ENCODE data around the gene PDCD1LG2.
A peak's percentile ranks its signal among the peaks of the same experiment; 100 is the strongest.

Gene PDCD1LG2

DNA sequence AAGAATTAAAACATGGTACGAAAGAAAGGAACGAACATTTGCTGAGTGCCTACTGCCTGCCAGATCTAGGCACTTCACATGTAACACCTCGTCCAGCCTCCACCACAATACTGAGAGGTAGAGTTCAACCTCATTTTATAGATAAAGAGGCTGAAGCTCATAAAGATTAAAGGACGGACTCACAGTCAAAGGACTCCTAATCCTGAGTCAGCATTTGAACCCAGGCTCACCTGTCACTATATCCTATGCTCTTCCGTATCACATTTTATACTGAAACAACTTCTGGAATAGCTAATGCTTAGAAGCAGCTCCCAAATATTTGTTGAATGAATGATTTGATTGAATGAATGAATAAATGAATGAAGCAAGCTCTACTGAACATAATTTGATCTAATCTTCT lies 22.5 kb downstream of the PDCD1LG2 start:
- DNase-seq, result no peak

DNA sequence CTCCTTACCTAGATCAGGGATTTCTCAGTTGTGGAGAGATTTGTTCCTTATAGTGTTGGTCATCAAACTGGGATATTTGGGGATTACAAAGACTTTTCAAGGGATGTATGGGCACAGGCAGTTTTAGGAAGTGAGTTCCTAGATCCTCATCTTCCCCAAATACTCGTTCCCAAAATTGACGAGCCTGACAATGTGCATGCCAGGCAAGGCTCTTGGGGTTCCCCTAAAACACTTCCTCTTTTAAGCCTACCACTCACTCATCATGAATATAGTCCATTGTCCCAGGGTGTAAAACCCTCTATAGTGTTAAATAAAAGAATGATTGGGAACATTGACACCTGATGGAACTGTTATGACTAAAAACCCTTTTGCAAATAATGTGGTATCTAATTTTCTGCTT lies 26.4 kb downstream of the PDCD1LG2 start:
- no peak for DNase-seq

DNA sequence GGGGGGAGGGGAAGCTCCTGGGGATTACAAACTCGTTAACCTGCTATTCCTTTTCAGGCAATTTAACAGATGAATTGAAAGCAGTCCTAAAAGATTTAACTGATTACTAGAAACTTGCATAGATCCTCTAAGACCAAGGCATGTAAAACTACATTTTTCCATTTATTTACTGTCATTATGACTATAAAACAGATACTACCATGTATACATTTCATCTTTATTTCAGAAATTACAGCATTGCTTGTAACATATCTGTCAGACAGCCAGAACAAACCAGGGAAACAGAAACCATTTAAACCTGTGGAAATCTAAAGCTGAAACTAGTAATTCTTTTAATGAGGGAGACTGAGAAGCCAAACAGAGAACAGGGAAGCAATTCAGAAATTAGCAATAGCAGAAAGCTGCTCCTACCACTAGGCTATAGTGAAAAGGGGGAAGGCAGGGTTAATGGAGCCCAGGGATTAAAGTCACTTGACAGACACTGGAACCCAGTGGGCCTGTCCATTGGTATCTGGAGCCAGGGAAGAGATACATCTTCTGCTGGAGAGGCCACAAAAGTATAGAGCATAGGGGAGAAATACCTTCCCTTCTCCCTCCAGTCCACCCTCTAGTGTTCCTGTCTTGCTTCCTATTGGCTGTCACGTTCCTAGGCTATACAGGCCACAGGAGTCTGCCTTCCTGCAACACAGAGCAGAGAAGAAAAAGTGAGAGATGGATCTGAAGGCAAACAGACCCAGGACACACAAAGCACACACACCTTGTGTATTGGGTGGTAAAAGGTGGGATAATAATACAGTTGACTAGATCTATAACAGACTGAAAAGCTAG lies 33.8 kb downstream of the PDCD1LG2 start:
- DNase-seq, result no peak

DNA sequence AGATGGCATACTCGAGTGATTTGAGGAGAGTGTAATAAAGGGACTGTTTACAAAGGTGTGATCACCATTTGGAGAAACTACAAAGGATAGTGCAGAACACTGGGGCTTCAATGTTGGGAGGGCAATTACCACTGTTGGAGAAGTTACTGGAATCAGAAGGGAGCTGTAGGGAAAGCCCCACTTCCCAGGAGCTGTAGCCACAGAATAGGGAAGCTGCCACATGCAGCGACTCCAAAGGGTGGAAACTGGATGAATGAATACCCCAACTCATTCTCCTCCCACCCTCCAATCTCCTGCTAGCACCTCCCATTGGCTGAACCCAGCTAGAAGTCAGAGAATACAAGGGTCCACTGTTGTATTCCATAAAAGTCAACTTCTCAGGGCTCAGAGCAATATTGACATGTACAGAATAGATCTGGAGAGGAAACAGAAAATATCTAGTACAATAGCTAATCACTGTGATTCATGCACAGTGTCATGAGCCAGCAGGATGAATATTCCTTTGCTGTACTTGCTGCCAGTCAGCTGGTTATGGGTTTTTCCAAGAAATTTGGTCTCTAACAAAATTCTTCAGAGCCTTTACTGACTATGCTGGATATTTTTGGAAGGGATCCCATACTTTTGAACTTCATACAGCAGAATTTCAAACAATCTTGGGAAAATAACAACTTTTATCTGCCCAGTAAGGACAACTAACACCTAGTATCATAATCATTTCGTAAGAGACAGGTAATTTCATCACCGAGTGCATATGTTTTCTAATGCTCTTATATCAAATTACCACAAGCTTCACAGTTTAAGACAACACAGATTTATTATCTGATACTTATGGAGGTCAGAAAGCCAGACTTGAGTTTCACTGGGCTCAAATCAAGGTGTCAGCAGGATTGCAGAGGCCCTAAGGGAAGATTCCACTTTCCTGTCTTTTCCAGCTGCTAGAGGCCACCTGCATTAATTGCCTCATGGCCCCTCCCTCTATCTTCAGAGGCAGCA lies 39.6 kb downstream of the PDCD1LG2 start:
- DNase-seq, result no peak

DNA sequence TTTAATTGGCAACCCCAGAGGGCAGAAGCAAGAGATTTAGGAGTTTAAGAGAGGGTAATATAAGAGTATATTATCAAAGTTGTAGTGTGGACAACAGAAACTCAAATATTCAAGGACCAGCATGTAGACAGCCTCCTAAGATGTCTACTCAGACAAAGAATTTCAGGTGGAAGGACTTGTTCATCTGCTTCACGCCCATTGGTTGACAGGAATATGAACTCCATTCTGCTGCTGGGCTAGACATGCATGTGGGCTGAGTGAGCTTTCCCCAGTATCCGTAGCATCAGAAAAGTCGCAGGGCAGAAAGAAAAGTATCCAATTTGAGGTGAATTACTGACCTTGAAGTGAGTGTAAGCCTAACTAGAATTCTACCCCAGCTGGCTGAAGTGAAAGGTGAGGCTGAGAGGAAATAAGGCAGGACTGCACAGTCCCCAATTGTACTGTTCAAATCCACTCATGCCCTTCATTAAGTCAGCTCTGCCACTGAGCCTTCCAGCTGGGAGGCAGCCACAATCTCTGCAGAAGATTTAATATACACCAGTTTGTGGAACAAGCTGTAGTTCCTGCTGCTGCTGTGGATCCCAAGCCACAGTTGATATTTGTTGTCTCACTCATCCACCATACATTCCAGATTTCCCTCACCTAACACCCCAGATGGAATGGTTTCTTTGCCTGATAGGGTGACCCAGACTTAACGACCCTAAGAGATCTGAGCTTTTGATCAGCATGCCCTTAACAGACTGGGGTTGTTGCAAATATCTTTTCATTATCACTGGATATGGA lies 41.2 kb downstream of the PDCD1LG2 start:
- no peak for DNase-seq

DNA sequence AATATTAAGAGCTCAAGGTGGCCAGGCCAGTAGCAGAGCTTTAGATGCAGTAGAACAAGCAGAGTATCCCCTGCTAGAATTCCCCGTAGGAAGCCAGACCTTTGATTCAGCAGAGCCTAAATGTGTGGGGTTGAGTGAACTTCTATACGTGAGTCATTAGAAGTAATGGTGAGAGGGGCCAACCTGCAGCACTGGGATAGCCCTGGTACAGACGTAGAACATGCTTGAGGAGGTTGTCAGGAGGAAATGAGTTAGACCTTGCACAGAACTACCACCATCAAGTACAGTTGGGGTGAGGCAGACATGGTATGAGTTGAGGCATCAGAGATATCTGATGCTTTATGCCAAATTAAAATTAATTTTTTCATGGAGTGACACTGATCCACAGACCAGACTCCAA lies 42.0 kb downstream of the PDCD1LG2 start:
- no peak for DNase-seq

DNA sequence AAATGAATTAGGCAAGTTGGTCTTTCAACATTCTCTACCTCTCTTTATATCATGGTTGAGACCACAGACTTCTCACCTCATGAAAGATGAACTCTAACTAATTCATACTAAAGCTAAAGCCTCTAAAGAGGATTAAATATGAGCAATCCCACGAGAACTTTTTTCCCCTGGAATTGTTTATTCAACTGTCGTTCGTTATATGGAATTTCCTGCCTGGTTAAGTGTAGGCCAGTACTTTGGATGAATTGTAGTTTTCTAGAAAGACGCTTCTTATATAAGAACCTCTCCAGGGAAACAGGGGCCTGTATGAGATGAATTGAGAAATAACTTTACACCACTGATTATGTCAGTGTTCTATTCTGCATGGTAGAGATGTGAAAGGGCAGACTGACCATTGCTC lies 42.9 kb downstream of the PDCD1LG2 start:
- no peak for DNase-seq

DNA sequence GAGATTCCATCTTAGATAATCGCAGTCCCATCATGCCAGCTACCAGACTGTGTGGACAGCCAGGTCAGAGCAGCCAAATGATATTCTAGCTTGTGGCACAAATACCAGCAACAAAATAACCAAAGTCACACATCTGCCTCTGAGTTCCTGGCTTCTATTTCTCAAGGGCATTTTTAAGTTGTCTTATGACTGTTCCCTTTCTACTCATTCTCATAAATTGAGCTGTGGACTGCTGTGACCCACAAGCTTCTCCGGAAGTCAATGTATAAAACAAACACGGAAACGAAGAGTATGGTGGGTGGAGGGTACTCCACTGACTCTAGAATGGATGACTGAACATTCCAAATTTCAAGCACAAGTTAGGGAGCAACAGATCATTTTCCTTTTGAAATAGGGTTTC lies 43.9 kb downstream of the PDCD1LG2 start:
- DNase-seq, result no peak

DNA sequence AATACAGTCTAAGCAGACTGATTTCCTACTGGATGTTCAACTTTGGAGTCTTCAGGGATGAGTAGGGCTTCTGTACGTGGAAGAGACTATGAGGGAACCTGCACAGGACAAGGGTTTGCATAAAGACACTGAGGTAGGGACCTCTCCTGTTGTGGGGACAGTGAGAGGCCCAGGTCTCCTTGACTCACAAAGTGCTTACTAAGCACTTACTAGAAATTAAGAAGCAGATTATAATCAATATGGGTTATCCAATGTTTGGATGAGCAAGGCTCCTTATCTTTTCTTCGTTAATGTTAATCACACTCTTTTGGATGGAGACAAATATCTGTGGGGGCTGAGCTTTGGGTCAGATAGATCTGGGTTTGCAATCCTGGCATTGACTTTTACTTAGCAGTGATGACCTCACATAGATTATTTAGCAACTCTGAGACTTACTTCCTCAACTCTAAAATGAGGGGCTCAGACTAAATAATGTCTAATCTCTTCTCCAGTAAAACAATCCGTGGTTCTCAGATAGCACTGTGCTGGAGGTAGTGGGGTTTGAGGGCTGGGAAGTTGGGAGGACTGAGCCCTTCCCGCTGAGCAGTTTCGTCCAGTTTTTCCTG lies 45.9 kb downstream of the PDCD1LG2 start:
- no peak for DNase-seq

DNA sequence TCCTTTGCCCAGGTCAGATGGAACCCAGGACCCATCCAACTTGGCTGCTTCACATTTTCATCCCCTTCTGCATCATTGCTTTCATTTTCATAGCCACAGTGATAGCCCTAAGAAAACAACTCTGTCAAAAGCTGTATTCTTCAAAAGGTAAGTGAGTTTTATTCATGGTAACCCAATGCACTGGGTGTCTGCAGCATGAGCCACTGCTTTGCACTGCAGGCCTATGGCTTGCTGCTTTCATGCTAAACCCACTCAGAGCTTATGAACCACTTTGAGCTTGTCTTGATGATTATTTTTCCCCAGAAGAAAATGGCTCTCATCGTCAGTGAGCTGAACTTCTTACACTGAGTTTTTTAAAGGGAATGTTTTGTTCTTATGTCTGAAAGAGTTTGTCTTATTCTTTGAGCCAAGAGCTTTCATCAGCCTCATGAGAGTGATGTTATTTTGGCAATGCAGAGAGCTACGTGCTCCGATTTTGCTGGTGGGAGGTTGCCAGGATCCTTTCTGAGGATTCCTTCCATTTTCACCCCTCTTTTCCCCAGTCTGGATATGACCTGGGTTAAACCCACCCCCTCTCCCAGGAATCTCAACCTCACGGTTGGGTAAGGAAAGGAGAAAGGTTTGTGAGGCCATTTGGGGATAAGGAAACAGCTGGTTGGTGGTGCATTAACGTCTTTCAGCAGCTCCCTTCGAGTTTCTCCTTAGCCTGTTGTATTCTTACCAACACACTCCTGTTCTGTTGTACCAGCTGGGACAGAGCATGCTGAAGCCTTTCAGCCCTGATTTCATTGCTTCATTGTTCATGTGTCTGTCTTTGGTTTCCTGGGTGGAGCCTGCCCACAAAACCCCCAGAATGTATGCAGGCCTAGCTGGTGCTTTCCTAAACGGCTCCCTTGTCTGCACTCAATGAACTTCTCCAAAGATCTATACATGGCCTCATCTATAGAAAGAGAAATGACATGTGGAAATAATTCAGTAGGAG lies 47.6 kb downstream of the PDCD1LG2 start:
- DNase-seq, result peak; percentile 79

DNA sequence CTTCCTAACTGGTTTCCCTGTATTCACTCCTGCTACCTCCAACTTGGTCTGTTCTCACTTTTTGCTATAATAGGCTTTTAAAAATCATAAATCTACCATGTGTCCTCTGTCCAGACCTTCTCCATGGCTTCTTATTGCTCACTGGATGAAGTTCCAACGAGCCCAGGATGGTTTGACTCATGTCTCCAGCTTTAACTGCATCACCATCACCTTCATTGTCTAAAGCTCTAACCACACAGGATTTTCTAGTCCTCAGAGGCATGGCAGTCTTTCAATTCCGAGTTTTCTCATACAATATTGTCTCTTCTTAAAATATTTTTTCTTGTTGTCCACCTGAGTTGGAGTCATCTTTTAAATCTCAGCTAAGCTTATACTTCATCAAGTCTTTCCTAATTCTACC lies 49.3 kb downstream of the PDCD1LG2 start:
- no peak for DNase-seq

DNA sequence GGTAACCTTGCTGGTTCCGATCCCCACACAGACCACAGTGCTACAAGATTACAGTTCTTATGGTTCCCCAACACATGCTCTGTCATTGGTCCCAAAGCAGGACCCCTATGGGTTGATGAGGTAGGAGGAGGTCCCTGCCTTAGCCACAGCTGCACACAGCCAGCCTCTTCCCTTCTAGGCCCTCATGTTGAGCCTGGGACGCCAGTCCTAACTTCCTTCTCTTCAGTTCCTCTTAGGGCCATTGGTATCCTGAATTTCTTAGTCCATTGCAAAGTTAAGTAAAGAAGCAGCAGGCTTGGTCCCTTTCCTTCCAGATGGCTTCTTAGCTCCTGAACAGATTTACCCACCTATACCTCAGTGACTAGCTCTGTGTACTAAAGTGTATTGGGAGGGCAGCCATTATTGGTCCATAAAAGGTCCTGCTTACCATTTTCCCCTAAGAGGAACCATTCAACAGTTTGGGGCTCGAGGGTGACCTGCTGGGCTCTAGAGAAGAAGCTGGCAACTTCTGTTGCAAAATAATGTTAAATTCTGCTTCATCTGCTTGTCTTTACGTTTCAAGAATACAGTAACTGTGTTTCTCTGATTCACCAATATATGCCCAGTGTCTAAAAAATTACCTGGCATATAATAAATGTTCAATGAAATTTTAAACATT lies 50.2 kb downstream of the PDCD1LG2 start:
- DNase-seq, result no peak

DNA sequence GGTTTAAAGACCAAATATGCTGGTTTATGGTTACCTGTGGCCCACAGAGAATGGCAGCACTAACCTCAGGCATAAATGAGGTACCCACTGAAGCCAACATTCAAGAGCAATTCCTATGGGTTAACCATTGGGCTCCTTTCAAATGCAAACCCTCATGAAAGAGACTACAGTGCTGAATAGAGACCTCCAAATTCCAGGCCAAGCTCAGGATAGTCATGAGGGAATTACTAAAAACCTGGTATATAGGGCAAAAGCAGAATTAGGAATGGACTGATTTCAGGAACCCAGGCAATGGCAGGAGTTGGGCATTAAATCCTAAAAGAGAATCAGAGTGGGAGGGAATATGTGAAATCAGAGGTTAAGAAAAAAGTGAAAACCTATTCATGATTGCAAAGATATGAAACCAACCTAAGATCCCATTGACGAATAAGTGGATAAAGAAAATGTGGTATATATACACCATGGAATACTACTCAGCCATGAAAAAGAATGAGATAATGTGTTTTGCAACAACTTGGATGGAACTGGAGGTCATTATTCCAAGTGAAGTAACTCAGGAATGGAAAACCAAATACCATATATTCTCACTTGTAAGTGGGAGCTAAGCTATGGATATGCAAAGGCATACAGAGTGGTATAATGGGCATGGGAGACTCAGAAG lies 51.6 kb downstream of the PDCD1LG2 start:
- DNase-seq, result no peak

DNA sequence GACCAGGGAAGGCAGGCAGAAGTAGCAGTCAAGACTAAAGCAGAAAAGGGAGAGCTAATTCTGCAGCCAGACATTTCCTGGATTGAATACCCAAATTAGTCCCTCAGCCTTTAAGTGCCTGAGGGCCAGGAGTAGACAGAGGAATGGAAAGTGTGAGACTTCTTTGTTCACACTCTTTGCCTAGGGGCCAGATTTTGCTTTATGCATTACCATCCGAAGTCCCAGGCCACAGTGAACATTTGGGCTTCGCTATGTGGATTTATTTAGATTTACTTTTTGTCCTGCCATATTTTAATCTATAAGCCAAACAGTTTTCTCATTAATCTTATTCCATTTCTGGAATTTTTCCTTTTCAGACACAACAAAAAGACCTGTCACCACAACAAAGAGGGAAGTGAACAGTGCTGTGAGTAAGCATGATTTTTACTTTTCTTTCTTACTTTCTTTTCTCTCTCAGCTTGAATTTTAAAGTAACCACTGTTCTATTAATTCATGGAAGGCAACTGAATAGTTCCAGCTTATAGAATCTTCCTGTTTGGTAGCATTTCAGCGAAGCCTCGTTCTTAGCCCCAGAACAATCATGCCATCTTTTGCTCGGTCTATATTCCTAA lies 52.6 kb downstream of the PDCD1LG2 start:
- no peak for DNase-seq

DNA sequence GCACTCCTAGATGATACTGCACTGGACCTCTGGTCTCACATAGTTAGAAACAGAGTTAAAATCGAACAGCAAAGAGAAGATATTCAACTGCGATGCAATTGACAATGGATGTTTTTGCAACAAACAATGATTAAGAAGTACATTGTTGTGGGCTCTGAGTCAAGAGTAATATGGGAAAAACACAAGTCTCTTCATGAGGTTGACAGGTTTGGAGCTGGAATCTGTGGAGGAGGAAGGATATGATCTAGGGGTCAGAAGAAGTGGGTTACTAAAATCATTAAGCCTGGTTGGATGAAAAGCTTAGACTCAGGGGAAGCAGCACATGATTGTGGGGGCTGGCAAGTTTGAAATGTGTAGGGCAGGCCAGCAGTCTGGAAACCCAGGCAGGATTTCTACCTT lies 53.1 kb downstream of the PDCD1LG2 start:
- DNase-seq, result no peak

DNA sequence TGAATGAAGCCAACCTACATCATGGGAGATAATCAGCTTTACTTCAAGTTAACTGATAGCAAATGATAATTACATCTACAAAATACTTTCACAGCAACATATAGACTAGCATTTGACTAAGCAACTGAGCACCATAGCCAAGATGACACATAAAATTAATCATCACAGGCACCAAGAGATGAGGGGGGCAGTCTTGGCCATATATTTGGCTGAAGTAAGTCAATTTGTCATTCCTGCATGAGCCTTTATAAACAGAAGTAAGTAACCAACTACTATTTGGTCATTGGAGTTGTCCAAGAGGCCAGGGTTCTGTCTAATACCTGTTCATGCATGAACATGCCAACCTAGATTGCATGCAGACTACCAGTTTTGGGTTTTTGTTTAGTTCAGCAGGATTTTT lies 53.6 kb downstream of the PDCD1LG2 start:
- no peak for DNase-seq

DNA sequence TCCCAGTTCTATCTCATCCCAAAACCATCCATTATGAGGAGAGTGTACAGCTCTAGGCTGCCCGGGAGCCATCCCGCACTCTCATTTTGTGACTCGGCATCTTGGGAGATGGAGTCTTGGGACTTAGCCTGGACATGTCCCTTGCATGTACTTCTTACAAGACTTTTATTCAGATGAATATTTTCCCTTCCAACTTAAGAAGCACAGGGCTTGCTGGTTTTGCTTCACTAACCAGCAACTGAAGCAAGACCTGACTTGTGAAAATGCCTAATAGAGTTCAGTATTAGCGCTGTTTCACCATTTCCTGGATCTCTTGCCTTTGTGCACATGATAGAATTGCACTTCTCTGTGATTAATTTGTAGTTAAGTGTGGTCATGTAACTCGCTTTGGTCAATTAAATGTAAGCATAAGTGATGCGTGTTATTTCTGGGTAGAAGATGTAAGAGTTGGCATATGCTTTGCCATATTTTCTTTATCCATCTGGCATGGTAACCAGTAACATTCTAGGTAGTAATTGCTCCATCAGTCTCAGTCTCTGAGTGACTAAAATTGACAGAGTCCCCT lies 55.8 kb downstream of the PDCD1LG2 start:
- no peak for DNase-seq

DNA sequence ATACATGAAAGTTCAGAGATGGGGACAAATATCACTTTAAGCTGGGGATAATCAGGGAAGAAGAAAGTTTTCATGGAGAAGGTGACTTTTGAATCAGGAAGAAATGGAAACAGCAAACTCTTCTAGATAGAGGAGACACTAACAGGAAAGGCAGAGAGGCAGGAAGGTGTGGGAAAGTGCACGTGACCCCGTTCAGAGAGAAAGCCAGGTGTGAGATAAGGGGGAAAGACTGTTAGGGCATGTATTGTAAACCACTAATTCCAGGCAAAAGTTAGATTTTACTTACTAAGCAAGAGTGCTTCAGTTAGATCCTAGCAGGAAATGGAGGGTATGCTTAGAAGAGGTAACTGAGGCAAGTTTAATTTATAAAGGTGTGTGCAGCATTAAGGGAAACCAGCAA lies 58.5 kb downstream of the PDCD1LG2 start:
- DNase-seq, result no peak

DNA sequence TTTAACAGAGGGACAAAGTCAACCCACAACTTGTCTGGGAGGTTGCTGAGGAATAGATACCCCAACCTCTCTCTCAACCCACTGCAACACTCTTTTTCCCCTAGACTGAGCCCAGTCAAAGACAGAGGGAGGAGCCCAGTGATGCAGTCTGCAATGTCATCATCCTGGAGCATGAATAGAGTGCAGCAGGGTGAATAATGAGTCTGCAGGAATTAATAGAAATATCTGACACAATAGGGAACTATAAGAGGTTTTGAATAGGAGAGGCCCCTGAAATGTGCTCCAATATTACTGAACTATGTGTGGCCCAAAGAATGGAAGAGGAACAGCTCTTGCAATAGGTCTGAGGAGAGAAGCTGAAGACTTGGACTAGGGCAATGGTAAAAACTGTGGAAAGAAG lies 59.1 kb downstream of the PDCD1LG2 start:
- no peak for DNase-seq

DNA sequence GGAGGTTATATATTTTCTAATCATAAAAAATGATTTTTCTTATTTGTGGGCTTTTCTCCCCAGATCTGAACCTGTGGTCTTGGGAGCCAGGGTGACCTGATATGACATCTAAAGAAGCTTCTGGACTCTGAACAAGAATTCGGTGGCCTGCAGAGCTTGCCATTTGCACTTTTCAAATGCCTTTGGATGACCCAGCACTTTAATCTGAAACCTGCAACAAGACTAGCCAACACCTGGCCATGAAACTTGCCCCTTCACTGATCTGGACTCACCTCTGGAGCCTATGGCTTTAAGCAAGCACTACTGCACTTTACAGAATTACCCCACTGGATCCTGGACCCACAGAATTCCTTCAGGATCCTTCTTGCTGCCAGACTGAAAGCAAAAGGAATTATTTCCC lies 59.6 kb downstream of the PDCD1LG2 start:
- DNase-seq, result no peak
